Activated naive CD8-positive, alpha-beta T cell (primary cell): ENCODE measurements around the gene STAB1.

Experiments
- H3K27ac Mint-ChIP-seq: one replicate; pipeline ENCODE4 v1.8.0; 2021; ENCODE audit warnings: mixed read lengths
- H3K27me3 Mint-ChIP-seq: one replicate; pipeline ENCODE4 v1.8.0; 2021; ENCODE audit warnings: mixed read lengths
- H3K36me3 Mint-ChIP-seq: one replicate; pipeline ENCODE4 v1.8.0; 2021; ENCODE audit warnings: mixed read lengths
- H3K4me1 Mint-ChIP-seq: one replicate; pipeline ENCODE4 v1.8.0; 2021; ENCODE audit warnings: low read depth, mixed read lengths
- H3K4me3 Mint-ChIP-seq: one replicate; pipeline ENCODE4 v1.8.0; 2021; ENCODE audit warnings: mild to moderate bottlenecking, mixed read lengths
- H3K9me3 Mint-ChIP-seq: one replicate; pipeline ENCODE4 v1.8.0; 2021; ENCODE audit warnings: low read depth, mixed read lengths

The STAB1 gene

GRCh38 chr3:52504977-52505376 is 9.8 kb downstream of the STAB1 start:
- no peaks in the 10 kb centered on the region for H3K4me1 Mint-ChIP-seq
- no peak overlapping the region for H3K27ac Mint-ChIP-seq
- no peak overlapping the region for H3K4me3 Mint-ChIP-seq
- H3K36me3 Mint-ChIP-seq = no peaks in the 10 kb centered on the region
- no peaks in the 10 kb centered on the region for H3K27me3 Mint-ChIP-seq
- H3K9me3 Mint-ChIP-seq = no peaks in the 10 kb centered on the region

DNA sequence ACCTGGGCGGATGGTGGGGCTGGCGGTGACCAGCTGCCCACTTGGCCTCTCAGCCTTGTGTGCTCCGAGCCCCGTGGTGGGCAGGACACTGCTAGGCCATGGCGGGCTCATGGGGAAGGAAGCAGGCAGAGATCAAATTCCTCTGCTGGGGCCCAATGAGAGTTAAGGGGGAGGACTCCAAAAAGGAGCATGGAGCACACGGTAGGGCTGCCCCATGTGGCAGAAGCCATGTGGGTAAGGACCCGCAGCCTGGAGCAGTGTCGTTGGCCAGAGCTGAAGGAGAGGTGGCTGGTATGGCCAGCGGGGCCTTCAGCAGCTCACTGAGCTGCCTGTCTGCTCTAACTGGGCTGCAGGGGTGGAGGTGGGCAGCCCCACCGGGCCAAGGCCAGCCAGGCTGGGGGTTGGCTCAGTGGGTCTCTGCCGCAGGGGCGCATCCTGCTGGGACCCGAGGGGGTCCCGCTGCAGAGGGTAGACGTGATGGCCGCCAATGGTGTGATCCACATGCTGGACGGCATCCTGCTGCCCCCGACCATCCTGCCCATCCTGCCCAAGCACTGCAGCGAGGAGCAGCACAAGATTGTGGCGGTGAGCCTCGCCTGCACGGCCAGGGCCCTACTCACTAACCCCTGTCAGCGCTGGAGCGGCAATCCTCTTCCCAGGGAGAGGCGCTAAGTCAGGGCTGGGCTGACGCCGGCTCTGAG is 11.3 kb downstream of the STAB1 start:
- Mint-ChIP-seq H3K9me3 (no peaks in the 10 kb centered on the region), H3K36me3 (no peaks in the 10 kb centered on the region), H3K4me3 (no peak overlapping the region), H3K27me3 (no peaks in the 10 kb centered on the region), H3K4me1 (no peaks in the 10 kb centered on the region), H3K27ac (no peak overlapping the region)

GRCh38 chr3:52507359-52507758 is 12.2 kb downstream of the STAB1 start:
- no peaks in the 10 kb centered on the region for H3K36me3 Mint-ChIP-seq
- no peaks in the 10 kb centered on the region for H3K27me3 Mint-ChIP-seq
- no peak overlapping the region for H3K4me3 Mint-ChIP-seq
- no peaks in the 10 kb centered on the region for H3K4me1 Mint-ChIP-seq
- no peak overlapping the region for H3K27ac Mint-ChIP-seq
- H3K9me3 Mint-ChIP-seq = no peaks in the 10 kb centered on the region

- Mint-ChIP-seq H3K36me3 (no peaks in the 10 kb centered on the region), H3K27me3 (no peaks in the 10 kb centered on the region), H3K4me1 (no peaks in the 10 kb centered on the region), H3K27ac (no peak overlapping the region), H3K4me3 (no peak overlapping the region), H3K9me3 (no peaks in the 10 kb centered on the region)
Measured at GRCh38 chr3:52509753-52510328, 14.7 kb downstream of the STAB1 start.

DNA sequence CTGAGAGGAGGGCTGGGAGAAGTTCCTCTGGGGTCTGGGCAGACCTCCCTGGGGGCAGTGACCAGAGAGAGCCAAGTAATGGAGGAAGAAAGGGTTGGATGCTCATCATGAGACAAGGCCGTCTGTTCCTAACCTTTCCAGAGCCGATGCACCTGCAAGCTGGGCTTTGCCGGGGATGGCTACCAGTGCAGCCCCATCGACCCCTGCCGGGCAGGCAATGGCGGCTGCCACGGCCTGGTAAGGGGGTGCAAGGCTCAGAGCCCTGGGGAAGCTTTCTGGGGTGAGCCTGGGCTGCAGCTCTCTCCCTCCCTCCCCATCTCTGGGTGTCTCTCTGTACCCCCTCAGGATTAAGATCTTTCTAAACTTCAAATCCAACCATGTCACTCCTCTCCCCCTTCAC is 16.4 kb downstream of the STAB1 start:
- Mint-ChIP-seq H3K27ac (no peak overlapping the region), H3K4me3 (no peak overlapping the region), H3K4me1 (no peaks in the 10 kb centered on the region), H3K36me3 (no peaks in the 10 kb centered on the region), H3K9me3 (no peaks in the 10 kb centered on the region), H3K27me3 (no peaks in the 10 kb centered on the region)

DNA sequence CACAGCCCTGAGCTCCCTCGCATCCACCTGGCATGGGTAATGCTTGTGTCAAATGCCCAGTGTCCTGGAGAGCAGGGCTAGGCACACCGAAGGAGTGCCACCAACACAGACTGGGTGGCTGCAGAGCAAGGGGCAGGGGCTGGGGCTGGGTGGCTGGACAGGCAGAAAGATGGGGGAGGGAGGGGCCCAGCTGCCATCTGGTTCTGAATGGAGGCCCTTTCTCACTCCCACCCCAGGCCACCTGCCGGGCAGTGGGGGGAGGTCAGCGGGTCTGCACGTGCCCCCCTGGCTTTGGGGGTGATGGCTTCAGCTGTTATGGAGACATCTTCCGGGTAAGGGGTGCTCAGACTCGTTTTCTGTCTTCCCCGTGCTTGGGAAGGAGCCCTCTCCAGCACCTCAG is 17.0 kb downstream of the STAB1 start:
- no peak overlapping the region for H3K4me3 Mint-ChIP-seq
- no peak overlapping the region for H3K27ac Mint-ChIP-seq
- no peaks in the 10 kb centered on the region for H3K9me3 Mint-ChIP-seq
- H3K4me1 Mint-ChIP-seq = no peaks in the 10 kb centered on the region
- H3K36me3 Mint-ChIP-seq = no peaks in the 10 kb centered on the region
- no peaks in the 10 kb centered on the region for H3K27me3 Mint-ChIP-seq

DNA sequence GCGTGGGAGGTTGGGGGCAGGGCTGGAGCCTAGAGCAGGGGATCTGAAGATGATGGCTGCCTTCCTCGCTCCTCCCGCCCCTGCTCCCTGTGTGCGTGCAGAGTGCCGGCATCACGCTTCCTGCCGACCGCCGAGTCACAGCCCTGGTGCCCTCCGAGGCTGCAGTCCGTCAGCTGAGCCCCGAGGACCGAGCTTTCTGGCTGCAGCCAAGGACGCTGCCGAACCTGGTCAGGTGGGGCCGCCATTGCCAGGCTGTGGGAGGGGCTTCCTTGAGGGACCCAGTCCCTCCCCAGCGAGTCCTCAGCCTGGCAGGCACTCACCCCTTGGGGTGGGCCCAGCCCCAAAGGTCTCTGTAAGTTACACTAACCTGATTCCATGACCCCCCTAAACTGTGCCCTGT is 17.6 kb downstream of the STAB1 start:
- Mint-ChIP-seq H3K9me3 (no peaks in the 10 kb centered on the region), H3K4me1 (no peaks in the 10 kb centered on the region), H3K4me3 (no peak overlapping the region), H3K27me3 (no peaks in the 10 kb centered on the region), H3K27ac (no peak overlapping the region), H3K36me3 (no peaks in the 10 kb centered on the region)

- Mint-ChIP-seq H3K4me1 (no peaks in the 10 kb centered on the region), H3K27me3 (no peaks in the 10 kb centered on the region), H3K27ac (no peak overlapping the region), H3K9me3 (no peaks in the 10 kb centered on the region), H3K36me3 (no peaks in the 10 kb centered on the region), H3K4me3 (no peak overlapping the region)
Measured at GRCh38 chr3:52513281-52513680, 18.1 kb downstream of the STAB1 start.

- Mint-ChIP-seq H3K36me3 (no peaks in the 10 kb centered on the region), H3K27me3 (no peaks in the 10 kb centered on the region), H3K27ac (no peak overlapping the region), H3K4me1 (no peaks in the 10 kb centered on the region), H3K9me3 (no peaks in the 10 kb centered on the region), H3K4me3 (no peak overlapping the region)
Measured at GRCh38 chr3:52514576-52514975, 19.4 kb downstream of the STAB1 start.

GRCh38 chr3:52515192-52515591 is 20.1 kb downstream of the STAB1 start:
- H3K27ac Mint-ChIP-seq = no peak overlapping the region

GRCh38 chr3:52516509-52517195 is 21.5 kb downstream of the STAB1 start:
- Mint-ChIP-seq H3K36me3 (no peaks in the 10 kb centered on the region), H3K9me3 (no peaks in the 10 kb centered on the region), H3K4me1 (no peaks in the 10 kb centered on the region), H3K27ac (no peak overlapping the region), H3K27me3 (no peaks in the 10 kb centered on the region), H3K4me3 (no peak overlapping the region)

More at GRCh38 chr3:52515192-52515591, 20.1 kb downstream of the STAB1 start:
- Mint-ChIP-seq H3K27me3 (no peaks in the 10 kb centered on the region), H3K36me3 (no peaks in the 10 kb centered on the region), H3K4me3 (no peak overlapping the region), H3K9me3 (no peaks in the 10 kb centered on the region), H3K4me1 (no peaks in the 10 kb centered on the region)

GRCh38 chr3:52517796-52518722 is 22.9 kb downstream of the STAB1 start:
- H3K36me3 Mint-ChIP-seq = no peaks in the 10 kb centered on the region
- no peaks in the 10 kb centered on the region for H3K27me3 Mint-ChIP-seq
- no peaks in the 10 kb centered on the region for H3K4me1 Mint-ChIP-seq
- no peak overlapping the region for H3K27ac Mint-ChIP-seq
- H3K9me3 Mint-ChIP-seq = no peaks in the 10 kb centered on the region
- no peak overlapping the region for H3K4me3 Mint-ChIP-seq

GRCh38 chr3:52518723-52519444 is 23.7 kb downstream of the STAB1 start:
- H3K27me3 Mint-ChIP-seq = no peaks in the 10 kb centered on the region
- H3K27ac Mint-ChIP-seq = no peak overlapping the region
- no peak overlapping the region for H3K4me3 Mint-ChIP-seq
- no peaks in the 10 kb centered on the region for H3K9me3 Mint-ChIP-seq
- H3K4me1 Mint-ChIP-seq = no peaks in the 10 kb centered on the region
- no peaks in the 10 kb centered on the region for H3K36me3 Mint-ChIP-seq

DNA sequence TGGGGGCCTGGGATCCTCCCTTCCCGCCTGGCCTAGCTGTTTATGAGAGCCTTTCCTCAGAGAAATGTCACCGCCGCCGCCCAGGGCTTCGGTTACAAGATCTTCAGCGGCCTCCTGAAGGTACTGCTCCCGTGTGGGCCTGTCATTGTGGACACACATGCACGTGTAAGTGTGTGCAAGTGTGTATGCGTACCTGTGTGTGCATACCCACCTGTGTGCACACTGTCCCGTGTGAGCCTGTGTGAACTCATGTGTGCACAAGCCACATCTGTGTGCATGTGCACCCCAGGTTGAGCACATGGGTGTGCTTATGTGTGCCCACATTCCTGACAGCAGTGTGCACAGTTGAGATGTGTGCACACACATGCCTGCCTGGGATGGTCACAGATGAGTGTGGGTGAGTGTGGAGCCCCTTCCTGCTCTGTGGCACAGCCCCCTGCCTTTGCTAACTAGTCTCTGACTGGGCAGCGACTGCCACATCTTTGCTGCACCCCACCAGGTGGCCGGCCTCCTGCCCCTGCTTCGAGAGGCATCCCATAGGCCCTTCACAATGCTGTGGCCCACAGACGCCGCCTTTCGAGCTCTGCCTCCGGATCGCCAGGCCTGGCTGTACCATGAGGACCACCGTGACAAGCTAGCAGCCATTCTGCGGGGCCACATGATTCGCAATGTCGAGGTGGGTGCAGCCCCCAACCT is 24.5 kb downstream of the STAB1 start:
- H3K27ac Mint-ChIP-seq = no peak overlapping the region
- H3K27me3 Mint-ChIP-seq = no peaks in the 10 kb centered on the region
- H3K4me1 Mint-ChIP-seq = no peaks in the 10 kb centered on the region
- H3K36me3 Mint-ChIP-seq = no peaks in the 10 kb centered on the region
- no peak overlapping the region for H3K4me3 Mint-ChIP-seq
- H3K9me3 Mint-ChIP-seq = no peaks in the 10 kb centered on the region
